Keratinocyte (primary cell): ENCODE measurements around the gene NFASC. TPM values are rescaled to one million over a fixed set of nuclear protein-coding genes. Genes with fewer than 3 reads are reported as not detected.

Experiments used
- DNase-seq: peaks from one replicate; pipeline ENCODE4 v3.0.0-alpha.2; 2011; ENCODE audit warnings: low read depth, missing footprints, low spot score
- FAIRE-seq: peaks from 2 replicates; lab custom pipeline; 2011; peaks lifted over from hg19 to GRCh38; lab: Jason Lieb, UNC
- H2AFZ ChIP-seq: 2 replicates; pipeline ENCODE4 v1.6.0; 2012; ENCODE audit warnings: low read length, control low read depth, inconsistent platforms; ENCODE audit not compliant: control insufficient read depth
- H3K27ac ChIP-seq: 2 replicates; pipeline ENCODE4 v1.5.1; 2011; ENCODE audit warnings: low read length; ENCODE audit not compliant: control insufficient read depth, insufficient read depth
- H3K27me3 ChIP-seq: 3 replicates; pipeline ENCODE4 v1.6.0; 2011; ENCODE audit warnings: low read length; ENCODE audit not compliant: control insufficient read depth, insufficient read depth; ENCODE audit errors: extremely low read depth
- H3K36me3 ChIP-seq, 2 experiments: 2 replicates in 1 of 2; 3 replicates in 1 of 2; pipeline ENCODE4 v1.5.1; 2011; ENCODE audit warnings: low read length in 2 of 2, mild to moderate bottlenecking in 1 of 2; ENCODE audit not compliant: control insufficient read depth in 2 of 2, insufficient read depth in 2 of 2; ENCODE audit errors: extremely low read depth in 1 of 2
- H3K4me1 ChIP-seq: 3 replicates; pipeline ENCODE4 v1.5.1; 2011; ENCODE audit warnings: low read length; ENCODE audit not compliant: control insufficient read depth, insufficient read depth; ENCODE audit errors: extremely low read depth
- H3K4me2 ChIP-seq: 3 replicates; pipeline ENCODE4 v1.6.0; 2011; ENCODE audit warnings: low read depth, low read length; ENCODE audit not compliant: control insufficient read depth, insufficient read depth; ENCODE audit errors: extremely low read depth
- H3K4me3 ChIP-seq, 3 experiments: fragments of 200-600 bp in 1 of 3; sonication (generic) in 1 of 3; 2 replicates in 2 of 3; 3 replicates in 1 of 3; pipeline ENCODE4 v1.5.1; 2011 to 2016; ENCODE audit warnings: low read length in 3 of 3, mild to moderate bottlenecking in 3 of 3, control low read depth in 2 of 3, inconsistent platforms in 1 of 3, low read depth in 1 of 3, mixed read lengths in 1 of 3, mixed run types in 1 of 3, moderate library complexity in 1 of 3; ENCODE audit not compliant: control insufficient read depth in 2 of 3, insufficient read depth in 2 of 3; ENCODE audit errors: extremely low read depth in 1 of 3
- H3K79me2 ChIP-seq: 2 replicates; pipeline ENCODE4 v1.6.0; 2012; ENCODE audit warnings: low read length; ENCODE audit not compliant: control insufficient read depth, insufficient read depth
- H3K9ac ChIP-seq: 3 replicates; pipeline ENCODE4 v1.6.0; 2011; ENCODE audit warnings: low read length; ENCODE audit not compliant: control insufficient read depth, insufficient read depth; ENCODE audit errors: extremely low read depth
- H3K9me1 ChIP-seq: 3 replicates; pipeline ENCODE4 v1.6.0; 2011; ENCODE audit warnings: low read length; ENCODE audit not compliant: control insufficient read depth, insufficient read depth; ENCODE audit errors: extremely low read depth
- H3K9me3 ChIP-seq: 2 replicates; pipeline ENCODE4 v1.5.1; 2012; ENCODE audit warnings: low read depth, low read length; ENCODE audit not compliant: control insufficient read depth
- H4K20me1 ChIP-seq: 3 replicates; pipeline ENCODE4 v1.6.0; 2011; ENCODE audit warnings: low read length; ENCODE audit not compliant: control insufficient read depth, insufficient read depth; ENCODE audit errors: extremely low read depth
- CTCF ChIP-seq, 3 experiments: IDR thresholded peaks in 1 of 3; conservative IDR thresholded peaks in 1 of 3; optimal IDR thresholded peaks in 1 of 3; 2 replicates in 2 of 3; 3 replicates in 1 of 3; pipeline versions ENCODE3 to v1.5.1; 2011; ENCODE audit warnings: low read length in 3 of 3, mild to moderate bottlenecking in 3 of 3, moderate library complexity in 2 of 3, control low read depth in 1 of 3, inconsistent platforms in 1 of 3; ENCODE audit not compliant: insufficient read depth in 2 of 3; ENCODE audit errors: extremely low read depth in 1 of 3
- EZH2 ChIP-seq: IDR thresholded peaks from one replicate; pipeline ENCODE4 v1.6.1; 2012; ENCODE audit warnings: inconsistent platforms, mild to moderate bottlenecking, low read length, moderate library complexity
- dilution Hi-C: fragments of 300-500 bp; cut with MboI; formaldehyde crosslinking; loops from one replicate; pipeline ENCODE4 v1.7.0; 2020; ENCODE audit warnings: low sequenced_read_pairs; ENCODE audit not compliant: extremely low pct_ligation_motif_present
- polyA plus RNA-seq, 5 experiments: library from polyadenylated mRNA; depleted of rRNA in 3 of 5; stranded (reverse) in 3 of 5; stranded (forward) in 1 of 5; unstranded in 1 of 5; fragments of >200 nt; gene quantifications; 1 replicate in 1 of 5; 2 replicates in 3 of 5; 3 replicates in 1 of 5; pipeline versions ENCODE4 v1.2.1 to v1.2.3, GENCODE V29; 2011 to 2012; ENCODE audit warnings: missing spikeins in 2 of 5, low read depth in 1 of 5, low replicate concordance in 1 of 5

NFASC gene
- polyA plus RNA-seq, 1 donor (not counting 4 experiments of a cell fraction or from before 2014, with no cell fraction given): 4.3 TPM

GRCh38 chr1:204931313-204931712, 60.7 kb downstream of the NFASC start:
- Histone ChIP-seq H3K27me3 (no peaks in the 10 kb centered on the region), H3K9me3 (no peaks in the 10 kb centered on the region), H2AFZ (no peak overlapping the region), H3K9ac (no peak overlapping the region), H3K79me2 (no peaks in the 10 kb centered on the region), H3K4me2 (no peak overlapping the region), H3K4me1 (no peaks in the 10 kb centered on the region), H4K20me1 (no peaks in the 10 kb centered on the region), H3K36me3 (no peaks in the 10 kb centered on the region), H3K9me1 (no peaks in the 10 kb centered on the region), H3K4me3 (no peak overlapping the region), H3K27ac (no peak overlapping the region)
- no peak for TF ChIP-seq CTCF (optimal IDR thresholded peaks at IDR 0.05 in 1 of 3, IDR thresholded peaks at IDR 0.05 in 1 of 3, conservative IDR thresholded peaks at IDR 0.05 in 1 of 3; ENCODE audit: extremely low read depth in 1 of 3, insufficient read depth in 2 of 3, low read length in 3 of 3)
- no peak for TF ChIP-seq EZH2
- FAIRE-seq (no peak), DNase-seq (no peak)
- dilution Hi-C loops: no loop called here

- Histone ChIP-seq H3K27me3 (no peaks in the 10 kb centered on the region), H3K9me1 (no peaks in the 10 kb centered on the region), H3K9ac (no peak overlapping the region), H4K20me1 (no peaks in the 10 kb centered on the region), H2AFZ (no peak overlapping the region), H3K9me3 (no peaks in the 10 kb centered on the region), H3K27ac (no peak overlapping the region), H3K79me2 (no peaks in the 10 kb centered on the region), H3K4me1 (no peaks in the 10 kb centered on the region), H3K4me2 (no peak overlapping the region), H3K4me3 (no peak overlapping the region), H3K36me3 (no peaks in the 10 kb centered on the region)
- TF ChIP-seq EZH2 (no peak), CTCF (optimal IDR thresholded peaks at IDR 0.05 in 1 of 3, IDR thresholded peaks at IDR 0.05 in 1 of 3, conservative IDR thresholded peaks at IDR 0.05 in 1 of 3; ENCODE audit: extremely low read depth in 1 of 3, insufficient read depth in 2 of 3, low read length in 3 of 3) (no peak)
- dilution Hi-C loops: no loop called here
- no peak for FAIRE-seq
- DNase-seq: no peak
These were observed 61.3 kb downstream of the NFASC start for GRCh38 chr1:204931768-204932572.
